HG02970 (cell line): Measurements from ENCODE around the gene SPR.
"Not testable (repeated sequence)": the region's sequence is repeated elsewhere in the genome, so short reads cannot be mapped to it uniquely, and the experiment has no call there.

Experiments used
- ATAC-seq: cut with Tn5 transposase; IDR thresholded peaks from one replicate; pipeline ENCODE4 v1.9.1; 2021; ENCODE audit warnings: mild to moderate bottlenecking, moderate library complexity, moderate number of reproducible peaks; ENCODE audit not compliant: unreplicated experiment, low FRiP score

The SPR gene

GRCh38 chr2:72888438-72889202 lies 1.4 kb downstream of the SPR start:
- ATAC-seq: no peak

DNA sequence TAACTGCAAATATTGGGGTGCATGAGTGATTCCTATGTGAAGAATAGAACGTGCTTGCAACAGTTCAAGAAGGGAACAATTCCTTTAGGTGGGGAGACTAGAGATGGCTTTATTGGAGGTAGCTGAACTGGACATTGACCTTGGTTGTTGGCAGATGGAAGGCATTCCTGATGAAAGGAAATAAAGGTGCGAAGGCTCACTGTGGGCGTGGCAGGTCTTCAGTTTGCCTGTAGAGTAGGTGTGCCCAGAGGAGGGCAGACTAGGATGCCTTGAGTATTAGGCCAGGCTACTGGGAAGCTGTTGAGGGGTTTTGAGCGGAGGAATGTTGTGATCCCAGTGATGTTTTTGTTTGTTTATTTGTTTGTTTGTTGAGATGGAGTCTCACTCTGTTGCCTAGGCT lies 2.8 kb downstream of the SPR start:
- no peak for ATAC-seq

GRCh38 chr2:72891091-72891818 lies 4.0 kb downstream of the SPR start:
- no peak for ATAC-seq

- ATAC-seq: no peak
Measured at GRCh38 chr2:72892506-72893173, 5.4 kb downstream of the SPR start.

DNA sequence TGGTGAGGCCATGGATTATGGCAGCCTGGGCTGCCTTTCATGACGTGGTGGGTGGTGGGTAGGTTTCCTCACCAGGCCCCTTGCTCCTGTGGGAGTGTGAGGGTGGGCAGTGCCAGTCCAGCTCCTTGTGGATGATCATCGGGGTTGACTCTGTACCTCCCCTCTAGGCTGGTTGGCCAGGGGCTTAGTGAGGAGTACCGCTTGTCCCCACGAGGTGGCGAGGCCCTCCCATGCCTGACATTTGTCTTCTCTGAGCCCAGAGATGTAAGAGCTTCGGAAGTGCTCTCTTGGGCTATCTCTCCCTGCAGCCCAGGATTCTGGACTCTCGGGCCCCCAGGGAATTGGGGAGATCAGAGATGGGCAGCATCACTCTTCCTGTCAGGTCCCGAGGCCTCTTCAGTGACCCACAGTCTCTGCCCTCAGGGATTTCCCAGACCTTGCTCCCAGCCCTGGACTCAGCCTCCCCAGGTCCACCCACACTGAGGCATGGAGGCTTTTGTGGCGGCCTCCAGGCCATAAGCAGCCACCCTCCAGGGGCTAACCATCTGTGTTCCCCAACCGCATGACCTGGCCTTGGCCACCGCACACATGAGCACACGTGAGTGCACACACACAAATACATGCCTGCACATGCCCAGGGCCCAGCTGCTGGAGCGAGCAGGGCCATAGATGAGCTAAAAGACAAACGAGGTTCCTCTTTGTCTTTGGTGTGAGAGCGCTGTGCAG lies 6.5 kb downstream of the SPR start:
- ATAC-seq: peak; percentile 47

- no peak for ATAC-seq
Measured at GRCh38 chr2:72894514-72894913, 7.3 kb downstream of the SPR start.

DNA sequence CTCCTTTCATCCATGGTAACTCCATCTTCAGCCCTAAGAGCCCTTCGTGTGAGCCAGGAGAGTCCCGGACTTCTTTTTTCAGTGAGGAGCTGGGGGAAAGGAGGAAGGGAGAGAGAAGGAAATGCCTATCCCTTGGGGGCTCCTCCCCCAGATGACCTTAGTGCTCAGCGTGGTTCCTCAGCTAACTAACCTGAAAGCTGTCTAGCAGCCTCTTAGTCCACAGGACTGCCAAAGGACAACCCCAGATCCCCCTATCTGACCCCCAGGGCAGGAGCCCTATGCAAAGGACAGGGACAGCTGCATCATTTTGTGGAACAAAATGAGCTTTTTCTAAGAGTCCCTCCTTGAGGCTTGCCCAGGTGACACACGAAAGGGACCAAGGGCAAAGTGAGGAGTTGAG lies 7.9 kb downstream of the SPR start:
- ATAC-seq: no peak

DNA sequence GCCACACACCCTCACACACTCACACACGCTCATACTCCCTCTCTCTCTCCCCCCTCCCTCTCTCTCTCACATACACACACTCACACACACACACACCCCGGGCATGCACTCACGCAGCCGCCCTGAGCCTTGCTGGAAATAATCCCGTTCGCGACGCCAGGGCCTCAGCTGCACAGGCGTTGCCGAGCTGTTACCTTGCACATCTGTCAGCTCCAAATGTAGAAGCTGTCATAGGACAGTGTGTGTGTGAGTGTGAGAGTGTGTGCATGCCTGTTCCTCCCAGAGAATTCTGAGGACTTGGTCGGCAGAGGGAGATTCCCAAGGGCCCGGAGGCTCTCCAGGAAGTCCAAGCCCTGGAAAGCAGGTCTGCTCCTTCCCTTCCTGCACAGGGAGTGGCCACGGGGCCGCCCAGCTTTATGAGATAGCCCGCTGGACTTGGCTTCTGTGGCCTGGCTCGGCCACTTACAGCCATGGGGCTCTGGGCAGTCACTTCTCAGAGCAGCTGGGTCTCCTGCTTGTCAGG lies 8.6 kb downstream of the SPR start:
- ATAC-seq: no peak

GRCh38 chr2:72896446-72896845 lies 9.2 kb downstream of the SPR start:
- no peak for ATAC-seq

DNA sequence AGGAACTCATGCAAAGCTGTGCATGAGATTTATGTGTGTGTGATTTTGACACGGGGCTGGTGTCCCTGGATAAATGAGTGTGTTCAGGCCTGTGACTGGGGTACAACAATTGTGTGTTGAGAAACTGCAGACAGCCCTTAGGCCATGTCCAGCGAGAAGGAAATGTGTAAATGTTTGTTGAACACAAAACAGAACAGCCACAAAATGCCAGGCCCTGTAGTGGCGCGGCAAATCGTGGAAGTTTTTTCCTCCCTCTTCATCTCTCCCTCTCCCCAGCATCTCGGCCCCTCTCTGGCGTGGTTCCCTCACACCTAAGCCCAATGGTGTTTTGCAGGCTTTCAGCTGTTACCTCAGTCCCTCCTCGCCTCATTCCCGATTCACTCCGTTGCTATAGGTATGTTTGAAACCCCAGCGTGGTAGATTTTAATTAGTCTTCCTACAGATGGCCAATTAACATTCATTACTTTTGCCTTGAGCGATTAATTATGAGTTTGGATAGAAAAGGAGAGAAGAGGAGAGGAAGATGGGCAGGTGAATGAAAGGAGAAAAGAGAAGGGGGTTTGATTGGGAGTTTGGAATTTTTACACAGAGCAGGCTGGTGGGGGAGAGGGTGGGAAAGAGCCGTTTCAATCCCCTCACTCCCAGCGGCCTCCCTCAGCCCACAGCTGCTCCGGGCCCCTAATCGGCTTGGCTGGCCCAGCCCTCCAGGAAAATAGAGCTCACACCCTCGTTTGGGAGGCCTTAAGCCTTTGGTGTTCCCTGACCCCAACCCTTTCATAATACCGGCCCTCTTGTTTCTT lies 10.8 kb downstream of the SPR start:
- ATAC-seq: no peak

DNA sequence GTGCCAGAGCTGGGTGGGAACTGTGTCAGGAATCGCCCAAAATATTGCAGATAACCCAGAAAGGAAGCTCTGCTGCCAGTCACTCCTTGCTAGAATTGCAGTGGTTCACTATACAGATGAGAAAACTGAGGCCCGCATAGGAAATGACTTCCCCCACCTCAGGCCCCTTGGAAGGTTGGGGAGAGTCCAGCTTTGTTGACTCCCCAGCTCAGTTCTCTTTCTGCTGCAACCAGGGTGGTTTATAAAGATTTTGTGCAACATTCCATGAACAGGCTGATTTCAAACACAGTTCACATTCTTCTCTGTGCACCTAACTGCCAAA lies 11.3 kb downstream of the SPR start:
- no peak for ATAC-seq

- no peak for ATAC-seq
Measured at GRCh38 chr2:72900191-72900825, 13.1 kb downstream of the SPR start.

GRCh38 chr2:72901426-72901825 lies 14.2 kb downstream of the SPR start:
- ATAC-seq: no peak

DNA sequence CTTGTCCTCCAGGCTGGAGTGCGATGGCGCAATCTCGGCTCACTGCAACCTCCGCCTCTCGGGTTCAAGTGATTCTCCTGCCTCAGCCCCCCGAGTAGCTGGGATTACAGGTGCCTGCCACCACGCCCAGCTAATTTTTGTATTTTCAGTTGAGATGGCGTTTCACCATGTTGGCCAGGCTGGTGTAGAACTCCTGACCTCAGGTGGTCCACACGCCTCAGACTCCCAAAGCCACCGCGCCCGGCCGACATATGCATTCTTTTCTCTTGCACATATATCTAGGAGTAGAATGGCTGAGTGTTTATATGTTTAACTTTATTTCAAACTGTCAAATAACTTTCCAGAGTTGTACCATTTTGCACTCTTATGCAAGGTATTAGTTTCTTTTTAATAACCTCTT lies 20.2 kb downstream of the SPR start:
- ATAC-seq: not testable (repeated sequence)

DNA sequence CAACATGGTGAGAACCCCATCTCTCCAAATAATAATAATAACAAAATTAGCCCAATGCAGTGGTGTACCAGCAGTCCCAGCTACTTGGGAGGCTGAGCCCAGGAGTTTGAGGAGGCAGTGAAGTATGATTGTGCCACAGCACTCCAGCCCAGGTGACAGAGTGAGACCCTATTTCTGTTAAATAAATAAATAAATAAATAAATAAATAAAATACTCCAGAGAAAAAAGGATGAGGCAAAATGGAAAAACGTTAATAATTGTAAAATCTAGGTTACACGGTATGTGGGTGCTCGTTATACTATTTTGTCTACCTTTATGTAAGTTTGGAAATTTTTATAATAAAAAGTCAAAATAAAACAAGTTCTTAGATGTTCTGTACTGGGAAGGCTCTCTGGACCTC lies 21.5 kb downstream of the SPR start:
- ATAC-seq: no peak

- no peak for ATAC-seq
Measured at GRCh38 chr2:72911256-72911655, 24.0 kb downstream of the SPR start.

DNA sequence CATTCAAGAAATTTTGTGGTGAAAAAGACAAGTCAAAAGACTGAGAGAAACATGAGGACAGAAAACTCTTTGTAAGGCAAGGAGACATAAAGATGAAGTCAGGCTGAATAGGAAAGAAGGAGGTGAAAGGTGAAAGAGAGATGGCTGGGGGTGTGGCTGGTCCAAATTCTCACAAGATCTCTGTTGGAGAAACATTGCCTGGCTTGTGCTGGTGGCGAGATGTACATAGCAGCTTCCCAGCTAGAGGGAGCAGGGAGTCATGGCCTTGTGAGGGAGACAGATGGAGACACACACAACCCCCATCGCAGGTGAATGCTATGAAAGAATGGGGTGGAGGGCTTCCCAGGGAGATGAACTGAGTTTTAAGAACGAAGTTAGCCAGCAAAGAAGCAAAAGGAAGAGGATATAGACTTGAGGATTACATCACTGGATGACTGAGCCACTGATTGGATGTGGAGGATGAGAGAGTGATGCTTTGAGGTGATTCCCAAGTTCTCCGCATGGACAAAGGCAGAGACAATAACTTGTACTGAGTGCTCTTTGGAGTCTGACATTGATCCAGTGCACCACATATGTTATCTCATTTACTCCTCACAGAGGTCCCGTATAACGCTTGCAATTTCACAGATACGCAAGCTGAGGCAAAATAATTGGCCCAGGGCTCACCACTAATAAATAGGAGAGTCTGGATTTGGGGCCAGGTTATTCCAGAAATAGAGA lies 26.4 kb downstream of the SPR start:
- no peak for ATAC-seq

- ATAC-seq: no peak
Measured at GRCh38 chr2:72914206-72914559, 27.0 kb downstream of the SPR start.
